ENCODE measurements around the gene MAP1B. TPM values are rescaled to one million over a fixed set of nuclear protein-coding genes. Genes with fewer than 3 reads are reported as not detected.
A peak's percentile ranks its signal among the peaks of the same experiment; 100 is the strongest.

The MAP1B gene
- total RNA-seq, 1 donor from 2014 or later, result 61.0 TPM

GRCh38 chr5:72208324-72208926 is 101.2 kb downstream of the MAP1B start:
- Mint-ChIP-seq H3K4me3 (no peak overlapping the region), H3K27me3 (ENCODE audit: low read depth) (no peaks in the 10 kb centered on the region), H3K4me1 (peaks cover 12% of the 10 kb centered on the region), H3K9me3 (no peaks in the 10 kb centered on the region), H3K36me3 (peaks cover 22% of the 10 kb centered on the region), H3K27ac (no peak overlapping the region)
- no peak for DNase-seq (ENCODE audit: low spot score in 2 of 2, unreplicated experiment in 2 of 2)
- TF ChIP-seq CTCF (IDR thresholded peaks at IDR 0.05; ENCODE audit: unreplicated experiment), result no peak

GRCh38 chr5:72209147-72210115 is 102.2 kb downstream of the MAP1B start:
- no peak for DNase-seq (ENCODE audit: low spot score in 2 of 2, unreplicated experiment in 2 of 2)
- Mint-ChIP-seq H3K27ac (no peak overlapping the region), H3K27me3 (ENCODE audit: low read depth) (no peaks in the 10 kb centered on the region), H3K9me3 (no peaks in the 10 kb centered on the region), H3K36me3 (peaks cover 18% of the 10 kb centered on the region), H3K4me1 (peaks cover 12% of the 10 kb centered on the region), H3K4me3 (no peak overlapping the region)
- no peak for TF ChIP-seq CTCF (IDR thresholded peaks at IDR 0.05; ENCODE audit: unreplicated experiment)

- H3K27ac Mint-ChIP-seq, result peak overlapping the region; percentile 54
- H3K27me3 Mint-ChIP-seq (ENCODE audit: low read depth), result no peaks in the 10 kb centered on the region
- H3K4me1 Mint-ChIP-seq, result peaks cover 12% of the 10 kb centered on the region
- no peak overlapping the region for H3K4me3 Mint-ChIP-seq
- no peak for TF ChIP-seq CTCF (IDR thresholded peaks at IDR 0.05; ENCODE audit: unreplicated experiment)
- peaks cover 7% of the 10 kb centered on the region for H3K36me3 Mint-ChIP-seq
- no peaks in the 10 kb centered on the region for H3K9me3 Mint-ChIP-seq
- DNase-seq (ENCODE audit: low spot score in 2 of 2, unreplicated experiment in 2 of 2), result no peak
These were observed 103.8 kb downstream of the MAP1B start for GRCh38 chr5:72210888-72211678.

- peaks cover 12% of the 10 kb centered on the region for H3K4me1 Mint-ChIP-seq
- no peak for TF ChIP-seq CTCF (IDR thresholded peaks at IDR 0.05; ENCODE audit: unreplicated experiment)
- no peak overlapping the region for H3K27ac Mint-ChIP-seq
- no peak overlapping the region for H3K4me3 Mint-ChIP-seq
- no peaks in the 10 kb centered on the region for H3K27me3 Mint-ChIP-seq (ENCODE audit: low read depth)
- DNase-seq (ENCODE audit: low spot score in 2 of 2, unreplicated experiment in 2 of 2), result no peak
- H3K9me3 Mint-ChIP-seq, result no peaks in the 10 kb centered on the region
- peaks cover 2% of the 10 kb centered on the region for H3K36me3 Mint-ChIP-seq
These were observed 104.9 kb downstream of the MAP1B start for GRCh38 chr5:72212171-72212570.

GRCh38 chr5:72213482-72213881 is 106.2 kb downstream of the MAP1B start:
- H3K27ac Mint-ChIP-seq, result no peak overlapping the region
- H3K4me1 Mint-ChIP-seq, result peaks cover 12% of the 10 kb centered on the region
- DNase-seq (ENCODE audit: low spot score in 2 of 2, unreplicated experiment in 2 of 2), result no peak
- H3K9me3 Mint-ChIP-seq, result no peaks in the 10 kb centered on the region
- H3K4me3 Mint-ChIP-seq, result no peak overlapping the region
- H3K36me3 Mint-ChIP-seq, result peaks cover 13% of the 10 kb centered on the region
- TF ChIP-seq CTCF (IDR thresholded peaks at IDR 0.05; ENCODE audit: unreplicated experiment), result no peak
- no peaks in the 10 kb centered on the region for H3K27me3 Mint-ChIP-seq (ENCODE audit: low read depth)
